ENCODE results near the gene ALOXE3.

ALOXE3 gene

DNA sequence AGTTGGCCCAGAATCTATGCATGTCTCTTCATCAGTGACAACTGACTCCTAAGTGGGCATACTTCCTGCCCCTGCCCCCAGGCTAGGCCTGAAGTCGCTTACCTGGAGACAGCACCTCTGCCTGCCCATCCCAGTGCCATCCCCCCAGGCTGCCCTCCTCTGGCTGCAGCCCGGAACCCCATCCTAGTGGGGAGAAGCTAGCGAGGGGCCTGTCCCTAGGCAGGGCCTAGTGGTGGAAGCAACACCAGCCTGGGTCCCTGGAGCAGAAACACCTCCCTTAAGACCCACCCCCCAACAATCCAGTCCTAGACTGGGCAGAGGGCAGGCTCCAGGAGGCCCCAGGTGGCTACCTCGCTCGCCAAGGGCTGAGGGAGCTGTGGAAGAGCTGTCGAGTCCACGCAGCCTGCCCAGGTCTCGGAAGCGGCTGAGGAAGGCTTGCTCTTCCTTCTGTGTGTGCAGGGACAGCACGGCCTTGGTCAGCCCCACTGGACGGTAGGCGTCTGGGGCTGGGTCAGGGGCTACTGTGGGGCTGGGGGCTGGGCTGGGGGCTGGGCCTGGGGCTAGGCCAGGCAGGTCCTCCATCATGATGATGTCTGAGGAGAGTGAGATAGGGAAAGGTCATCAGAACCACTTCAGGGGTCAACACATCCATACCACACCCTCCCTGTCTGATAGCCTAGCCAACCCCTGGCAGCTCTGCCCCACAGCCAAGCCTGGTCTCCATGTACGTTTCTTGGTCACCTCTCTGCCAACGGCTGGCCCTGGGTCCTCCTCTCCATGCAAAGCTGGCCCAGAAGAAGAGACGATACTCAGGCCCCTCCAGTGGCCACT, 26.3 kb upstream of the ALOXE3 start:
- TF ChIP-seq, protein P1, sequence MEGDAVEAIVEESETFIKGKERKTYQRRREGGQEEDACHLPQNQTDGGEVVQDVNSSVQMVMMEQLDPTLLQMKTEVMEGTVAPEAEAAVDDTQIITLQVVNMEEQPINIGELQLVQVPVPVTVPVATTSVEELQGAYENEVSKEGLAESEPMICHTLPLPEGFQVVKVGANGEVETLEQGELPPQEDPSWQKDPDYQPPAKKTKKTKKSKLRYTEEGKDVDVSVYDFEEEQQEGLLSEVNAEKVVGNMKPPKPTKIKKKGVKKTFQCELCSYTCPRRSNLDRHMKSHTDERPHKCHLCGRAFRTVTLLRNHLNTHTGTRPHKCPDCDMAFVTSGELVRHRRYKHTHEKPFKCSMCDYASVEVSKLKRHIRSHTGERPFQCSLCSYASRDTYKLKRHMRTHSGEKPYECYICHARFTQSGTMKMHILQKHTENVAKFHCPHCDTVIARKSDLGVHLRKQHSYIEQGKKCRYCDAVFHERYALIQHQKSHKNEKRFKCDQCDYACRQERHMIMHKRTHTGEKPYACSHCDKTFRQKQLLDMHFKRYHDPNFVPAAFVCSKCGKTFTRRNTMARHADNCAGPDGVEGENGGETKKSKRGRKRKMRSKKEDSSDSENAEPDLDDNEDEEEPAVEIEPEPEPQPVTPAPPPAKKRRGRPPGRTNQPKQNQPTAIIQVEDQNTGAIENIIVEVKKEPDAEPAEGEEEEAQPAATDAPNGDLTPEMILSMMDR (IDR thresholded peaks at IDR 0.05; ENCODE audit: low read depth, low read length): no peak
- H3K4me3 ChIP-seq (ENCODE audit: low read depth, low read length): no peak overlapping the region

DNA sequence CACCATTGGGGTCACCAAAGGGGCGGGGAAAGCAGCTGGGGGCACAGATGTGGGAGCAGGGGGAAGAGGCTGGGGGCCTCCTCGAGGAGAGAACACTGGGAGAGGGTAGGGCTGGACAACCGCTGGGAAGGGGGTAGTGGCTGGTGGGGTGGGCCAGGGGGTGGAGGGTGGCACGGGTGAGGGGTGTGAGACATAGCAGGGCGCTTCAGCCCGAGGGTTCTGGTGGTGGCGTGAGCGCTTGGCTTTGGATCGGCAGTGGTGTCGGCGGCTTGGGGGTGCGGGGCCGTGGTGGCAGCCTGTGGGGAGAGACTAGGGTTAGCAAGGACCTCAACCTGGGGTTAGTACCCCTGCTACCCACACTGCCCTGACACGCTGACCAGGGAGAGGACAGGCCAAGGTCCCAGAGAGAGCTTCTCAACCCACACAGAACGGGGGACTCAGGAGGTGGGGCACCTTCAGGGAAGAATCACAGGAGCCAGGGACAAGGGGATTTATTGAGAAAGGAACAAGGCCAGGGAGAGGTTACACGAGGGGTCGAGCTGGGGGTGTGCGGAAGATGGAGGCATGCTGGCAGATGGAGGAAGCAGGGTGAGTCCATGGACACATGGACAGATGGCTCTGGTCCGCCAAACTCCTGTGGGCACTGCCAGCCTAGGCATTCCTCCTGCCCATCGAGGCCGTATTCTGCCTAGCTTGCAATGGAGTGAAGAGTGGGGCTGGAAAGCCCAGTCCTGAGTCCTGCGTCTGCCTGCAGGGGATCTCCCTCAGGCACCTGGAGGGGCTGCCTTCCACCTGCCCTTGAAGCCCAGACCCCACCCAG, 25.5 kb upstream of the ALOXE3 start:
- TF ChIP-seq, protein P1 (IDR thresholded peaks at IDR 0.05; ENCODE audit: low read depth, low read length): no peak
- no peak overlapping the region for H3K4me3 ChIP-seq (ENCODE audit: low read depth, low read length)

DNA sequence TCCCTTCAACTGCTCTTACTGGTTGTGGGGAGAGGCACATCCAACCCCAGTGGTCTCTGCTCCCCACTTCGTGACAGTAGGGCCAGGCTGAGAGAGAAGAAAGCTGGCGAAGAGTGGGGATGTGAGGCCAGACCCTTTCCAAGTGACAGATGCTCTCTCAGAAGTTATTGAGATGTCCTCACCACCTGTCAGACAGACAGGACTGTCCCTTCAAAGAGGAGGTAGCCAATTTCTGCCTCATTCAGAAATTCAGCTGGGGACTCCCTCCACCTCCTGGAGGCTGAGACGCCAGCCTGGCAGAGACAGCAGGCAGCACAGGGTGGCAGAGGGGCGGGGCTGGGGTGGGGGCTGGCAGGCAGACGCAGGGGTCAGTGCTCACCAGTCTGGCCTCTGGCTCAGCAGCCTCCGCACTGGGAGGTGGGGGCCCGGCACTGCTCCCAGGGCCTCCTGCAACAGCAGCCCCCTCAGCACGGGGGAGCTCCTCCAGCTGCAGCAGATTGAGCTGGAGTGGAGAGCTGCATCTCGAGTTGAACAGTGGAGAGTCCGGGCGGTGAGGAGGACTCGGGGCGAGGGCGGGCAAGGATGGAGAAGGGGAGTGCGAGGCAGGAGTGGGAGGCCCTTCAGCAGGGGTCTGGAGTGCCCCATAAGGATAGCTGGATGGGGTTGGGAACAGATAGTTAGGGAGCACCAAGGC, 24.7 kb upstream of the ALOXE3 start:
- TF ChIP-seq, protein P1 (IDR thresholded peaks at IDR 0.05; ENCODE audit: low read depth, low read length): no peak
- no peak overlapping the region for H3K4me3 ChIP-seq (ENCODE audit: low read depth, low read length)

DNA sequence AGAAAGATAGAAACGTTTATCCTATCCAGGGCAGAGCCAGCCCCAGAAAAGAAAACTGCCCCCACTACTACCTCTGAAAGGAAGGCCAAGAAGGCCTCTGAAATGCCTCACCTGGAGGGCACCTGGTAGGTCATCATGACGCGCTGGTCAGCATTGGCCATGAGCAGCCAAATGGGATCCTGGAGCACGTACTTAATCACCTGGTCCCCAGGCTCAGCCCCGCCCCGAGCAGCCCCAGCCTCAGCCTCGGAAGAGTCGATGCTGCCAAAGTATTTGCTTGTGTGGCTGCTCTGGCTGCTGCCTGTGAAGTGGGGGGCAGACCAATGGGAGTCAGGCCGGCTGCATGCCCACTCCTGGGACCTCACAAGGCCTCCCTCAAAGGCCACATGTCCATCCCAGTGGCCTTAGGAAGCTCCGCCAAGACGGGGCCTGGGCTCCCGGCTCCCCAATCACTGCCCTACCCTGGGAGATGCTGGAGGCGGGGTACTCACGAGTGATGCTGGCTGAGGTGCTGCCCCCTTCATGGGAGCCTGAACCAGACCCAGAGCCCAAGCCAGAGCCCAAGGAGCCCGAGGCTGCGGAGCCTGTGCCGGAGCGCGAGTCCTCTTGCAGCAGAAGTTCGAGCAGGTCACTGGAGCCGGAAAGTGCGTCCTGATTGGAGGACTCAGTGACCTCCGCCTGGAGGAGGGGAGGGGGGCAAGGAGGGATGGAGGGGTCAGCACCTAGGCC, 24.0 kb upstream of the ALOXE3 start:
- H3K4me3 ChIP-seq (ENCODE audit: low read depth, low read length): no peak overlapping the region
- TF ChIP-seq, protein P1 (IDR thresholded peaks at IDR 0.05; ENCODE audit: low read depth, low read length): no peak

DNA sequence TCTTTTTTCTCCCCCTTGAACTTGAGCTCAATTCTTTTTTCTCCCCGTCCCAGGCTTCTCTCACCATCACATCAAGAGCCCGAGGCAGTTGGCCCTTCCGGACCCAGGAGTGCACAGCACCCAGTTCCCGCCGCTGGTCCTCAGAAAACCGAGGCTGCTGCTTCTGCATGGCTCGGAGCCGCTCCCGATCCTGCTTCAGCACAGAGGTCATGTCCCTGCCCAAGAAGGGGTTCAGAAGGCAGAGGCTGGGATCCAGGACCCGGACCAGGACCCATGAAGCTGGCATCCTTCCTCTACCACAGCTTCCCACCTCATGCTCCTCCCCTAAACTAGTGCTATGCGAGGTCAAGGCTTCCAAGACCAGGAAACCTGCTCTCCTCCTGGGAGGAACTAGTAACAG, 23.4 kb upstream of the ALOXE3 start:
- H3K4me3 ChIP-seq (ENCODE audit: low read depth, low read length): no peak overlapping the region
- TF ChIP-seq, protein P1 (IDR thresholded peaks at IDR 0.05; ENCODE audit: low read depth, low read length): no peak

DNA sequence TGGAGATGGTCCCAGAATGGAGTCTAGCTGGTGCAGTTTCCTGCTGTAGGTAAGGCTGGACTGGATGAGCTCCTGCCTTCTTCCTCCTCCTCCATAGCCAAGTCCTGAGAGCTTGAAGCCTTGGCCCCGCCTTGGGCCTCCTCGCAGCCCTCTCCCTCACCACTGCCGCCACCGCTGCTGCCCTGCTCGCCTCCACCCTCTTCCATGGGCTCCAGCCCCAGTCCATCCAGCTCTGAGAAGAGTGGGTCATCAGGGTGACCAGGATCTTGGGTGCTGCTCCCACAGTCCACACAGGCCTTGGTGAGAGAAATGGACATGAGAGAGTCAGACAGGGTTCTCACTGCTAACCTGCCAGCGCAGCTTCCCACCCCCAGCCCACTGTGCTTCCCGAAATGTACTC, 22.7 kb upstream of the ALOXE3 start:
- no peak overlapping the region for H3K4me3 ChIP-seq (ENCODE audit: low read depth, low read length)
- TF ChIP-seq, protein P1 (IDR thresholded peaks at IDR 0.05; ENCODE audit: low read depth, low read length): no peak
